Measurements from ENCODE around the gene PRTG. TPM values are rescaled to one million over a fixed set of nuclear protein-coding genes. Genes with fewer than 3 reads are reported as not detected.

The PRTG gene
- total RNA-seq, 1 donor: 0.45 TPM

DNA sequence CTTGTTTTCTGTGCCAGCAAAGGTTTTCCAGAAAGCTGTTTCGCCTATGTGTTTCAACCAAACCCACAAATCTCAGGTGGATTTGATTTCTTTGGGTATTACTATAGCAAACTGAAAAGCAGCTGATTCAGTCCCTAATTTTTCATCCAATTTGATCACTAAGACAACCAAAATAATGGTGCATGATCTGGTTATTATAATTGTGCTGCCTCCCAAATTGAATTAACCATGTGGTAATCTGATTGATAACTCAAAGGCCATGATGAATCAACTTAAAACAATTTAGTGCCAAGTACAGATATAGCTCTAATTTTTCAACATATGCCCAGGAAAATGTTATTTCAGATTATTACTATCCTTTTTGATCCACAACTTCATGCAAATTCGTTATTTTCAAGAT is 30.6 kb downstream of the PRTG start:
- TF ChIP-seq, protein P1, sequence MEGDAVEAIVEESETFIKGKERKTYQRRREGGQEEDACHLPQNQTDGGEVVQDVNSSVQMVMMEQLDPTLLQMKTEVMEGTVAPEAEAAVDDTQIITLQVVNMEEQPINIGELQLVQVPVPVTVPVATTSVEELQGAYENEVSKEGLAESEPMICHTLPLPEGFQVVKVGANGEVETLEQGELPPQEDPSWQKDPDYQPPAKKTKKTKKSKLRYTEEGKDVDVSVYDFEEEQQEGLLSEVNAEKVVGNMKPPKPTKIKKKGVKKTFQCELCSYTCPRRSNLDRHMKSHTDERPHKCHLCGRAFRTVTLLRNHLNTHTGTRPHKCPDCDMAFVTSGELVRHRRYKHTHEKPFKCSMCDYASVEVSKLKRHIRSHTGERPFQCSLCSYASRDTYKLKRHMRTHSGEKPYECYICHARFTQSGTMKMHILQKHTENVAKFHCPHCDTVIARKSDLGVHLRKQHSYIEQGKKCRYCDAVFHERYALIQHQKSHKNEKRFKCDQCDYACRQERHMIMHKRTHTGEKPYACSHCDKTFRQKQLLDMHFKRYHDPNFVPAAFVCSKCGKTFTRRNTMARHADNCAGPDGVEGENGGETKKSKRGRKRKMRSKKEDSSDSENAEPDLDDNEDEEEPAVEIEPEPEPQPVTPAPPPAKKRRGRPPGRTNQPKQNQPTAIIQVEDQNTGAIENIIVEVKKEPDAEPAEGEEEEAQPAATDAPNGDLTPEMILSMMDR (IDR thresholded peaks at IDR 0.05; ENCODE audit: insufficient read depth, low read length): no peak
- DNase-seq (ENCODE audit: low read depth): no peak
- H3K4me3 ChIP-seq (ENCODE audit: low read depth, low read length): no peak overlapping the region

DNA sequence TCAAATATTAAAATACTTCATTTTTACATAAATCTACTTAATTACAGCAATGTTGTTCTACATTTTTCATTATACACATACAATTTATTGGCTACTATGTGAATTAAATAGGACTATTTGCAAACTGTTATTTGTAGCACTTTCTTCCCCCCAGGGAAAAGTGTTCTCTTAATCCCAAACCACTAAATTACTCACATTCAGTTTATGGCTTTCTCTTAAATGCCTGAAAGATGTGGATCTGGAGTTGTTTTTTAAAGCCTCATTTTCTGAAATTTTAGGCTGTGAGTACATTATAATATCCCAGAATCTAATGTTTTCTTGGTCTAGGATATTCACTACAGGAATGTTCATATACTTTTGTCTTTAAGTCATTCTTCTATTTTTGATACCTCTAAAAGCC is 32.7 kb downstream of the PRTG start:
- TF ChIP-seq, protein P1 (IDR thresholded peaks at IDR 0.05; ENCODE audit: insufficient read depth, low read length): no peak
- no peak overlapping the region for H3K4me3 ChIP-seq (ENCODE audit: low read depth, low read length)
- DNase-seq (ENCODE audit: low read depth): no peak

DNA sequence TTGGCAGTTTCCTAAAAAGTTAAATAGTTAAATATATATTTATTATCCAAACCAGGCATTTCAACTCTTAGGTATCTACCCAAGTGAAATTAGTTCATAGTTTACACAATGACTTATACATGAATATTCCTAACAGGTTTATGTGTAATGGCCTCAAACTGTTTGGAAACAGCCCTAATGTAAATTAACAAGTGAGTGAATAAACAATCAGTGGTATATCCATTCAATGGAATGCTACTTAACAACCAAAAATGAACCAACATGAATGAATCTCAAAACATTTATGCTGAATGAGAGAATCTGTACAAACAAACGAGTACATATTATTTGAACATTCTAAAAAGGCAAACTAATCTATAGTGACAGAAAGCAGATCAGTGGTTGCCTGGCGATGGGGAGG is 33.5 kb downstream of the PRTG start:
- TF ChIP-seq, protein P1 (IDR thresholded peaks at IDR 0.05; ENCODE audit: insufficient read depth, low read length): no peak
- no peak for DNase-seq (ENCODE audit: low read depth)
- no peak overlapping the region for H3K4me3 ChIP-seq (ENCODE audit: low read depth, low read length)

DNA sequence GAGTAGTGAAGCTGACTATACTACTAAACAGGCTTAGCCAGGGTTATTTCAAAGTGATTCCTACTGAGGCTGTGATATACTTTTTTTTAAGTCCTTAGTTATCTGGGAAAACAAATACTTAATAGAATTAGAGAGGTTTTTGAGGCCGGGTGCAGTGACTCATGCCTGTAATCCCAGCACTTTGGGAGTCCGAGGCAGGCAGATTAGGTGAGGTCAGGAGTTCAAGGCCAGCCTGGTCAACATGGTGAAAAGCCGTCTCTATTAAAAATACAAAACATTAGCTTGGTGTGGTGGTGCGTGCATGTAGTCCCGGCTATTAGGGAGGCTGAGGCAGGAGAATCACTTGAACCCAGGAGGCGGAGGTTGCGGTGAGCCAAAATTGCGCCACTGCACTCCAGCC is 34.2 kb downstream of the PRTG start:
- H3K4me3 ChIP-seq (ENCODE audit: low read depth, low read length): no peak overlapping the region
- DNase-seq (ENCODE audit: low read depth): no peak
- TF ChIP-seq, protein P1 (IDR thresholded peaks at IDR 0.05; ENCODE audit: insufficient read depth, low read length): no peak

DNA sequence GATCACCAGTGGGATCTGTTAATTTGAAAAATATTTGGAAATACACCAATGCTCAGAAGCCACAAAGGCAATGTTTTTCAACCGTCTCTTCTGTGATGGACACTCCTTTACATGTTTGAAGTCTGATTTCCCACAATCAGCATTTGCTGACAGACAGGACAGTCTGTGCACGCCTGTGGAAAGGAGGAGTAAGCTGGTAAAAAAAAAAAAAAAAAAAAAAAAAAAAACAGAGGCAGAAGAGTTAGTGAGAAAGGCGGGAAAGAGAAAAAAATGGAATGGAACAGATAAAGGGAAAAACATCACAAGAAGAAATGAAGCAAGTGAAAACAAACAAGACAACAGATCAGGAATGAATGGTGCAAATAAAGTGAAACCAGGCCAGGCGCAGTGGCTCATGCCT is 35.0 kb downstream of the PRTG start:
- TF ChIP-seq, protein P1 (IDR thresholded peaks at IDR 0.05; ENCODE audit: insufficient read depth, low read length): no peak
- no peak for DNase-seq (ENCODE audit: low read depth)
- no peak overlapping the region for H3K4me3 ChIP-seq (ENCODE audit: low read depth, low read length)

DNA sequence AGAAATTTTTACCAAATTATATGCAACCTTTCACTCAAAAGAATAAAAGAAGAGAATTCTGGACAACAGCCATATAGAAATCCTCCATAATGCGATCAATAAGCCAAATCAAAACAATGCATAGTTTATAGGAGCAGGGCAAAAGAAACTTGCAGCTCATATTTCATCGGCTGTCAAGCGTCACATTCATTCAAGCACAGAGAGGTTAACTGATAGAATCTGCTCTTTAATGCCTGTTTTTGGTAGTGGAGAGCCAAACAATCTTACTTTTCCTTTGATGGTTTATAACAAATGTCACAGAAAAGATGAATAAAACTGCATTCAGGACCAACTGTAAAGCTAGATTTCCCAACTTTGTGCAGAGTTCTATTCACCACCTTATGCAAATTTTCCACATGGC is 35.4 kb downstream of the PRTG start:
- TF ChIP-seq, protein P1 (IDR thresholded peaks at IDR 0.05; ENCODE audit: insufficient read depth, low read length): no peak
- DNase-seq (ENCODE audit: low read depth): no peak
- H3K4me3 ChIP-seq (ENCODE audit: low read depth, low read length): no peak overlapping the region

DNA sequence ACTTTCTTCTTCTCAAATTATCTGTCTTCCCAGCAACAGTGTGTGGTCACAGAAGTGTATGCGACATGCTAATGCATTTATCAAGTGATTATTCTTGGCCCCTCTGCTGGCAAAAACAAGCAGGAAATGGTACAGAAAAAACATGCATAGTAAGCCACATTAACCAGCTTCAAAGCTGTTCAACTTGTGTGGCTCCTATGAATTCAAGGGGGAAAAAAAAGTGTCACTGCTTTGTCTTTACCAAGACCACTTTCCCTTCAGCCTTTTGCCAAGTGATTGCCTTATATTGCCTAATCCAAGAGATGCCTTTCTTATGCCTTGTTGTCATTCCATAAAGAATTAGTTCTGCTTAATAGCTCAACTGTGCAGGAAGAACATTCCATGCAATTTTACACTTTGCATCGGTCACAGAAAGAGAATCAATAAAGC is 39.1 kb downstream of the PRTG start:
- TF ChIP-seq, protein P1 (IDR thresholded peaks at IDR 0.05; ENCODE audit: insufficient read depth, low read length): no peak
- no peak overlapping the region for H3K4me3 ChIP-seq (ENCODE audit: low read depth, low read length)
- DNase-seq (ENCODE audit: low read depth): peak; percentile 39

All from fibroblast of the aortic adventitia (primary cell).